ENCODE measurements around the gene DYSF. TPM values are rescaled to one million over a fixed set of nuclear protein-coding genes. Genes with fewer than 3 reads are reported as not detected.

DYSF gene
- total RNA-seq, 4 donors from 2014 or later: 0.93 to 3.2 (median 2.8) TPM

- H3K4me3 ChIP-seq (ENCODE audit: low read depth, poor library complexity, severe bottlenecking): no peak overlapping the region
- intact Hi-C loops (cut with DNase I; ENCODE audit: low total_unique reads): no loop called here
- DNase-seq (ENCODE audit: low spot score in 2 of 2): no peak
- WGBS, 2 donors: 84 to 91% methylated on average over 4 of the region's 4 CpGs
- TF ChIP-seq, protein P1, sequence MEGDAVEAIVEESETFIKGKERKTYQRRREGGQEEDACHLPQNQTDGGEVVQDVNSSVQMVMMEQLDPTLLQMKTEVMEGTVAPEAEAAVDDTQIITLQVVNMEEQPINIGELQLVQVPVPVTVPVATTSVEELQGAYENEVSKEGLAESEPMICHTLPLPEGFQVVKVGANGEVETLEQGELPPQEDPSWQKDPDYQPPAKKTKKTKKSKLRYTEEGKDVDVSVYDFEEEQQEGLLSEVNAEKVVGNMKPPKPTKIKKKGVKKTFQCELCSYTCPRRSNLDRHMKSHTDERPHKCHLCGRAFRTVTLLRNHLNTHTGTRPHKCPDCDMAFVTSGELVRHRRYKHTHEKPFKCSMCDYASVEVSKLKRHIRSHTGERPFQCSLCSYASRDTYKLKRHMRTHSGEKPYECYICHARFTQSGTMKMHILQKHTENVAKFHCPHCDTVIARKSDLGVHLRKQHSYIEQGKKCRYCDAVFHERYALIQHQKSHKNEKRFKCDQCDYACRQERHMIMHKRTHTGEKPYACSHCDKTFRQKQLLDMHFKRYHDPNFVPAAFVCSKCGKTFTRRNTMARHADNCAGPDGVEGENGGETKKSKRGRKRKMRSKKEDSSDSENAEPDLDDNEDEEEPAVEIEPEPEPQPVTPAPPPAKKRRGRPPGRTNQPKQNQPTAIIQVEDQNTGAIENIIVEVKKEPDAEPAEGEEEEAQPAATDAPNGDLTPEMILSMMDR (IDR thresholded peaks at IDR 0.05): no peak
- no peak for TF ChIP-seq POLR2A (IDR thresholded peaks at IDR 0.05)
Measured at GRCh38 chr2:71597756-71598155, 144.4 kb downstream of the DYSF start.

DNA sequence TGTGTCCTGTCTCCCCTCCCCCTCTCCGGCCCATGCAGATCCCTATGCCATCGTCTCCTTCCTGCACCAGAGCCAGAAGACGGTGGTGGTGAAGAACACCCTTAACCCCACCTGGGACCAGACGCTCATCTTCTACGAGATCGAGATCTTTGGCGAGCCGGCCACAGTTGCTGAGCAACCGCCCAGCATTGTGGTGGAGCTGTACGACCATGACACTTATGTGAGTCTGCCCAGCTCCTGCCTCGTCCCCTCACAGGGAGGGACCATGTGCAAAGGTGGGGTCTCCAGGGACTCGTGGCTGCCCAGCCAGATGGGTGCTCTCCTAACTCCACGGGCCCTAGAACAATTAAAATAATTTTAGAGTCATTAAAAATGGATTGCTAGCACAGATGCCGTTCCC is 145.2 kb downstream of the DYSF start:
- no peak overlapping the region for H3K4me3 ChIP-seq (ENCODE audit: low read depth, poor library complexity, severe bottlenecking)
- DNase-seq (ENCODE audit: low spot score in 2 of 2): no peak
- WGBS, 2 donors: 82 to 89% methylated on average over 14 of the region's 14 CpGs
- TF ChIP-seq POLR2A (IDR thresholded peaks at IDR 0.05): no peak
- TF ChIP-seq, protein P1 (IDR thresholded peaks at IDR 0.05): no peak
- intact Hi-C loops (cut with DNase I; ENCODE audit: low total_unique reads): no loop called here

- intact Hi-C loops (cut with DNase I; ENCODE audit: low total_unique reads): no loop called here
- TF ChIP-seq, protein P1 (IDR thresholded peaks at IDR 0.05): no peak
- no peak for TF ChIP-seq POLR2A (IDR thresholded peaks at IDR 0.05)
- WGBS, 2 donors: 79 to 88% methylated on average over 8 of the region's 8 CpGs
- H3K4me3 ChIP-seq (ENCODE audit: low read depth, poor library complexity, severe bottlenecking): no peak overlapping the region
- no peak for DNase-seq (ENCODE audit: low spot score in 2 of 2)
Measured at GRCh38 chr2:71599038-71599437, 145.7 kb downstream of the DYSF start.

DNA sequence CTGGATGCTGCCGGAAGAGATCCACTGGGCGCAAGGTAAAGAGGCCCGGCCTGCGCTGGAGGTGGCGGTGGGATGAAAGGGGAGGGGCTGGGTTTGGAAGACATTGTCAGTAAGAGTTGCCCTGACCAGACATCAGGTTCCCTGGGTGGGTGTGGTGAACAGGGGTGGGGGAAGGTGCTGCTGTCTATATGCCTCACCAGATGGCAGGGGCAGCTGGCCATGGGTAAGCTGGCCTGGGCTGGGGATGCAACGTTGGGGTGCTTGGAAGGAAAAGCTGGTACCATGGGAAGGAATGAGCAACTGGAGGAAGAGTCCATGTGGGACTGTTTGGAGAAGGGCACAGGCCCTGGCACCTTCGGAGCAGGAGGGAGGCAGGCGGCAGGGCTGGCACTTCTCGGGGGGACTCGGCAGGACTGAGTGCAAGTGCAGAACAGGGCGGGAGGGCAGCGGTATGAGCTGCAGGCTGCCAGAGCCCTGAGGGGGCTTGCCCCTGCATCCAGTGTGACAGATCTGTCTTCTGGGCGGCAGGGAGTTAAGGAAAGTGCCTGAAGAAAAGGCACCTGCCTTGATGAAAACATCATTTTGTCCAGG is 146.4 kb downstream of the DYSF start:
- no peak overlapping the region for H3K4me3 ChIP-seq (ENCODE audit: low read depth, poor library complexity, severe bottlenecking)
- intact Hi-C loops (cut with DNase I; ENCODE audit: low total_unique reads): no loop called here
- no peak for DNase-seq (ENCODE audit: low spot score in 2 of 2)
- no peak for TF ChIP-seq POLR2A (IDR thresholded peaks at IDR 0.05)
- TF ChIP-seq, protein P1 (IDR thresholded peaks at IDR 0.05): no peak
- 89 to 92% methylated on average over 13 of the region's 13 CpGs for WGBS, 2 donors

DNA sequence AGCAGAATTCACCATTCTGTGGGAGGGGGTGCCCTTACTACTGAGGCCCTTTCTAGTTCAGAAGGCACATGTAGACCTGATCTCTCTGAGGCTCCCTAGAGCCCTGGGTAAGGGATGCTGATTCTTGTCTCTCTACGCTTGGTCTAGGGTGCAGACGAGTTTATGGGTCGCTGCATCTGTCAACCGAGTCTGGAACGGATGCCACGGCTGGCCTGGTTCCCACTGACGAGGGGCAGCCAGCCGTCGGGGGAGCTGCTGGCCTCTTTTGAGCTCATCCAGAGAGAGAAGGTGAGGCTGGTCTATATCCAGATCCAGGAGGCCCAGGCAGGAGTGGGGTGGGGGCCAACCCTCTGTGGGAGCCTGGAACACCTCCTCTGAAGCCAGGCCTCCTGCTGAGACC is 147.2 kb downstream of the DYSF start:
- no peak for DNase-seq (ENCODE audit: low spot score in 2 of 2)
- no peak overlapping the region for H3K4me3 ChIP-seq (ENCODE audit: low read depth, poor library complexity, severe bottlenecking)
- 95 to 97% methylated on average over 9 of the region's 9 CpGs for WGBS, 2 donors
- TF ChIP-seq, protein P1 (IDR thresholded peaks at IDR 0.05): no peak
- no peak for TF ChIP-seq POLR2A (IDR thresholded peaks at IDR 0.05)
- intact Hi-C loops (cut with DNase I; ENCODE audit: low total_unique reads): no loop called here

All from lower leg skin (tissue), 4 donors.